GM04503 (cell line): ENCODE data around the gene SORT1.

Experiments used
- DNase-seq: peaks from one replicate; pipeline ENCODE4 v3.0.0-alpha.2; 2012; ENCODE audit warnings: low read depth

The SORT1 gene

DNA sequence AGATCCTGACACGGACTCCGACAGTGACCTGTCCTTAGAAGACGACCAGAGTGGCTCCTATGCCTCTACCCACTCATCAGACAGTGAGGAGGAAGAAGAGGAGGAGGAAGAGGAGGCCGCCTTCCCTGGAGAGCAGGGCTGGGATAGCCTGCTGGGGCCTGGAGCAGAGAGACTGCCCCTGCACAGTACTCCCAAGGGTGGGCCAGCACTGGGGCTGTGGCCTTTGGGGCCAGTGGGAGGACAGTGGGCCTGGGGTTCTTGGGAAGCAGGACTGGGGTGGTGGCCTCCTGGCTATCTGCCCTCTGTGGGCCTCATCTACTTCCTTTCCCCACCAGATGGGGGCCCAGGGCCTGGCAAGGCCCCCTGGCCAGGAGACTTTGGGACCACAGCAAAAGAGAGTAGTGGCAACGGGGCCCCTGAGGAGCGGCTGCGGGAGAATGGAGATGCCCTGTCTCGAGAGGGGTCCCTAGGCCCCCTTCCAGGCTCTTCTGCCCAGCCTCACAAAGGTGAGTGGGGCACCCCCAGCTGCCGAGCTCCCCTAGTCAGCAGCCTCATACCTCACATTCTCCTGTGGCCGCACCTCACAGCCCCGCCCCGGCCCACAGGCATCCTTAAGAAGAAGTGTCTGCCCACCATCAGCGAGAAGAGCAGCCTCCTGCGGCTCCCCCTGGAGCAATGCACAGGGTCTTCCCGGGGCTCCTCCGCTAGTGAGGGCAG is 124.7 kb downstream of the SORT1 start:
- DNase-seq = no peak

DNA sequence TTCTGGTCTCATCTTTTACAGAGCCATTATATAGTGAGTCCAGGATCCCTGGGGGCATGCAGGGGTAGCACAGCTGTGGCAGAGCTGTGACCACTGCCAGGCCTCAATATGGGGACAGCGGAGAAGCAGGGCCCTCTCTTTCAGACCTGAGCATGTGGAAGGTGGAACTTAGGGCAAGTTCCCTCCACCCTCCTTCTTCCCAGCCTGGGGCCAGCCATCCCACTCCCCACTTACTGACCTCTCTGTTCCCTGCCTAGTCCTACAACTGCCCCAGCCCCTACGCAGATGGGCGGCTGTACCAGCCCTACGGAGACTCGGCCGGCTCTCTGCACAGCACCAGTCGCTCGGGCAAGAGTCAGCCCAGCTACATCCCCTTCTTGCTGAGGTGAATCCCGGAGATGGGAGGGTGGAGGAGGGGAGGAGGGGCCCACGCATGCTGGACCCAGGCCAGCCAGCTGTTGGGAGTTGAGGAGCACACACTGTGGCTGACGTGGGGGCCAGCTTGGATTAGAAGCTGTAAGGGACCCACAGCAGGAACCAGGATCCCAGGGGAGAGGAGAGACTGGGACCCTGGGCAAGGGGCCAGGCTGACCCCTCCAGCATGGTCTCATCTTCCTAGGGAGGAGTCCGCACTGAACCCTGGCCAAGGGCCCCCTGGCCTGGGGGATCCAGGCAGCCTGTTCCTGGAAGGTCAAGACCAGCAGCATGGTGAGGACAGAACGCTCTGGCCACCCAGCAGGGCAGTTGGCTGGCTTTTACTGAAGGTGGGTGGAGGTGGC is 125.5 kb downstream of the SORT1 start:
- no peak for DNase-seq

DNA sequence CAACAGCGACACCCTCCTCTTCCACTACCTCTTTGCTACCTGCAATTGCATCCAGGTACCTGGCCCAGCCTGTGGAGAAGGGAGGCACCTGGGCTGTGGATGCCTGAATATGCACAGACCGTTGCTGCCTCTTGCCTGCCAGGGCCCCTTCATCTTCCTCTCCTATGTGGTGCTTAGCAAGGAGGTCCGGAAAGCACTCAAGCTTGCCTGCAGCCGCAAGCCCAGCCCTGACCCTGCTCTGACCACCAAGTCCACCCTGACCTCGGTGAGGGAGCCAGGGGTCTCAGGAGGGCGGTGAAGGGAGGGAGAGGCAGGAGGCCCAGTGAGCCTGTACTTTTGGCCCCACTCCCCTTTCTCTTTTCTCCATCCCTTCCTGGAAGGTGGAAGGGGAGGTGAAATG is 126.3 kb downstream of the SORT1 start:
- DNase-seq = no peak

DNA sequence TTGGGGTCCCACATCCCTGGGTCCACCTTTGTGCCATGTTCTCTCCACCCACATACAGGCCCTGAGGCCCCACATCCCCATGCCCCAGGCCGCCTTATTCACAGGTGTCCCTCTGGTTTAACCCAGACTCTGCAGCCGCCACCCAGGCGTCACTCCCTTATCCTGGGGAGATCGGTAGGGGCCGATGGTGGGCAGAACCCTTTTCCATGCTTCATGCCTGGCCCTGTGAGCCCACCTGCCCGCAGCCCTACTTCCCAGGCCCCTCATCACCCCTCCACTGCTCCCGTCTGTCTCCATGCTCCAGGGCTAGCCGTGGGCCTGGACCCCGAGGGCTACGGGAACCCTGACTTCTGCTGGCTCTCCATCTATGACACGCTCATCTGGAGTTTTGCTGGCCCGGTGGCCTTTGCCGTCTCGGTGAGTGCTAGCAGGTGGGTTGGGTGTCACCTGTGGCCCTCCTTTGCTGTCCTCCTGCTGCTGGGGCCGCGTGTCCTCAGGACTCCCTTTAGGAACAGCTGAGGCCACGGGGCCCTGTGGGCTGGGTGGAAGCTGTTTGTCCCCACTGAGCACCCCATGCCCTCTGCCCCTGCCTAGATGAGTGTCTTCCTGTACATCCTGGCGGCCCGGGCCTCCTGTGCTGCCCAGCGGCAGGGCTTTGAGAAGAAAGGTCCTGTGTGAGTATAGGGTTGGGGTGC is 126.9 kb downstream of the SORT1 start:
- DNase-seq = no peak

DNA sequence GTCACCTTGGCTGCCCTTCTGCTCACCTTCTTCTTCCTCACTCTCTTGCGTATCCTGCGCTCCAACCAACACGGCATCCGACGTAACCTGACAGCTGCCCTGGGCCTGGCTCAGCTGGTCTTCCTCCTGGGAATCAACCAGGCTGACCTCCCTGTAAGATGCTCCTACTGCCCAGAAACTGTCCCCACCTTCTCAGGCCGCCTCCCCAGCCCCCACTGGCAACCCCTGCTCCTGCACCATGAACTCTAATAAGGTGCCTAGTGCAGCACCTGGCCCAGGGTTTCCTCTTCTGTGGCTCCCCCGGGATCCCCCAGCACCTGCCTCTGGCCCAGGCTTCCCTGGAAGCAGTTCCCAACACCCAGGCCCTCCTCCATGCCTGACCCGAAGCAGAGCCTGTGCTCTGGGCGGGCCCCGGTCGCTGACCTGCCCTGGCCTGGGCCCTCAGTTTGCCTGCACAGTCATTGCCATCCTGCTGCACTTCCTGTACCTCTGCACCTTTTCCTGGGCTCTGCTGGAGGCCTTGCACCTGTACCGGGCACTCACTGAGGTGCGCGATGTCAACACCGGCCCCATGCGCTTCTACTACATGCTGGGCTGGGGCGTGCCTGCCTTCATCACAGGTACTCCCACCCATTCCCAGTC is 127.6 kb downstream of the SORT1 start:
- no peak for DNase-seq

DNA sequence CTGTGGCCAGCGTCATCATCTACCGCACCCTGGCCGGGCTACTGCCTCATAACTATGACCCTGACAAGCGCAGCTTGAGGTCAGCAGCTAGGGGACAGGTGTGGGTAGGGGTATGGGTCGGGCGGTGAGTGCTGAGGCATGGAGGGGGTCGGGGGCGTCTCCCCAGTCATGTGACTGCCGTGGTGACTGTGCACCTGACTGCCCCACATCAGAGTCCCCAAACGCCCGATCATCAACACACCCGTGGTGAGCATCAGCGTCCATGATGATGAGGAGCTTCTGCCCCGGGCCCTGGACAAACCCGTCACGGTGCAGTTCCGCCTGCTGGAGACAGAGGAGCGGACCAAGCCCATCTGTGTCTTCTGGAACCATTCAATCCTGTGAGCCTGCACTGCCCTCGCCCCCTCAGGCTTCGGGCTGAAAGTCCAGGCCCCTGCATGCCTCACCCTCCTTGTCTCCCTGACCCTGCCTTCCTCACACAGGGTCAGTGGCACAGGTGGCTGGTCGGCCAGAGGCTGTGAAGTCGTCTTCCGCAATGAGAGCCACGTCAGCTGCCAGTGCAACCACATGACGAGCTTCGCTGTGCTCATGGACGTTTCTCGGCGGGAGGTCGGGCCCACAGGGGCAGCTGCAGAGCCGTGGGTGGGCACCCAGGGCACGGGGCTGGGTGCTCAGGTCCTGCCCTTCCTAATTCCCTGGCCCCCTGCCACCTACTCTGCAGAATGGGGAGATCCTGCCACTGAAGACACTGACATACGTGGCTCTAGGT is 128.3 kb downstream of the SORT1 start:
- no peak for DNase-seq

DNA sequence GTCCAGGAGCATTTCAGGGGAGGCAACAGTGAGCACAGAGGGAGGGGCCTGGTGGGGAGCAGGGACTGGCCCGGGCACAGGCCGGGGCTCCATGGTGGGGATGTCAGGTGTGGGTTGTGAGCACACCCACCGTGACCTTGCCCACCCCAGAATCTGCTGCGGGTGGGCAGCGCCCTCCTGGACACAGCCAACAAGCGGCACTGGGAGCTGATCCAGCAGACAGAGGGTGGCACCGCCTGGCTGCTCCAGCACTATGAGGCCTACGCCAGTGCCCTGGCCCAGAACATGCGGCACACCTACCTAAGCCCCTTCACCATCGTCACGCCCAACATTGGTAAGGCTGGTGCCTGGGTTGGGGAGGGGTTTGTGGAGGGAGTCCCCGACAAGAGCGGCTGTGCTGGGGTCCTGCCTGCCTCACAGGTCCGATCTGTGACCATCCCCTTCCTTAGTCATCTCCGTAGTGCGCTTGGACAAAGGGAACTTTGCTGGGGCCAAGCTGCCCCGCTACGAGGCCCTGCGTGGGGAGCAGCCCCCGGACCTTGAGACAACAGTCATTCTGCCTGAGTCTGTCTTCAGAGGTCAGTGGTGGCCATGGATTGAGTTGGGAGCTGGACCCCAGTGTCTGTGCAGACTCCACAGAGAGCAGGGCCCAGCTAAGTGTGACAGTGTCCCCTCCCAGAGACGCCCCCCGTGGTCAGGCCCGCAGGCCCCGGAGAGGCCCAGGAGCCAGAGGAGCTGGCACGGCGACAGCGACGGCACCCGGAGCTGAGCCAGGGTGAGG is 129.1 kb downstream of the SORT1 start:
- no peak for DNase-seq

DNA sequence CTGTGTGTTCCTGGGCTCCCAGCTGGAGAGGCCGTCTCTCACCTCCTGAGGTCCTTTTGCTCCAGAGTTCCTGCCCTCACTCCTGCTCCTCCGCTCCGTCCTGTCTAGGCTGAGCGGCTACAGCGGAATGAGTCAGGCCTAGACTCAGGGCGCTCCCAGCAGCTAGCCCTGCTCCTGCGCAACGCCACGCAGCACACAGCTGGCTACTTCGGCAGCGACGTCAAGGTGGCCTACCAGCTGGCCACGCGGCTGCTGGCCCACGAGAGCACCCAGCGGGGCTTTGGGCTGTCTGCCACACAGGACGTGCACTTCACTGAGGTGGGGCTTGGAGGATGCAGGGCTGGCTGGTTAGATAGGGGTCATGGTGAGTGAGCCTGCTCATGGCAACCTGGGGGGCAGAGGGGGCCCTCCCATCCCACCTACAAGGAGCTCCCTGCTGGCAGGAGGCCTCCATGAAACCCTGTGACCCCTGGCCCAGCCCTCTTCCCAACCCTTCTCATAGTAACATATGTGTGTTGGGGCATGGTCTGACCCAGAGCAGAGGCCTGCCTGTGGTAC is 129.9 kb downstream of the SORT1 start:
- no peak for DNase-seq

DNA sequence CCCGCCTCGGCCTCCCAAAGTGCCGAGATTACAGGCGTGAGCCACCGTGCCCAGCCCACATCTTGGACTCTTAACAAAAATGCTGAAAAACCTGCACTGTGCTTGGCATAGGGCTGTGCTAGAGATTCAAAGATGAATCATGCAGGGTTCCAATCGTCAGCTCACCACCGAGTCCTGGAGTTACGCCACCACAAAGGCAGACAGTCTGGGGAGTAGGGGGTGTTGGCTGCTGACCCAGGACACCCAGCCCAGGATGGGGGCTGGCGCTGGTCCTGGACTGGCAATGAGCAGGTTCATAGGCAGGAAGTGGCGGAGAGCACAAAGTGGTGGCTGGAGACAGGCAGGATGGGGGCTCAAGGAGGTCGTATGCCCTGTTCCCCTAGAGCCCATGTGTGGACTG is 130.8 kb downstream of the SORT1 start:
- DNase-seq = no peak

DNA sequence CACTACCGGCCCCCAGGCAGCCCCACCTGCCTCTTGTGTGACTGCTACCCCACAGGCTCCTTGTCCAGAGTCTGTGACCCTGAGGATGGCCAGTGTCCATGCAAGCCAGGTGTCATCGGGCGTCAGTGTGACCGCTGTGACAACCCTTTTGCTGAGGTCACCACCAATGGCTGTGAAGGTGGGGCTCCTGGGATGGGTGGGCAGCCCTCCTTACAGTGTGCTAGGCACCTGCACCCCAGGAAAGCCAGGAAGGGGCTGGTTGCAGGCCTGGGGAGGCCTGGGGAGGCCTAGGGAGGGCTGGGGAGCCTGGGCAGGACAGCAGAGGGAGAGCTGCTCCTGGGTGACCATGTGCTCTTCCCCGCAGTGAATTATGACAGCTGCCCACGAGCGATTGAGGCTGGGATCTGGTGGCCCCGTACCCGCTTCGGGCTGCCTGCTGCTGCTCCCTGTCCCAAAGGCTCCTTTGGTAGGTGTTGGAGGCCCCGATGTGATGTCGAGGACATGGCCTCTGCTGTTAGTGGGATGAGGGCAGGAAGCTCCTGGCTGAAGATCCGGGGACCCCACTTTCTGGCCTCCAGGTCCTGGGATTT is 131.9 kb downstream of the SORT1 start:
- no peak for DNase-seq

DNA sequence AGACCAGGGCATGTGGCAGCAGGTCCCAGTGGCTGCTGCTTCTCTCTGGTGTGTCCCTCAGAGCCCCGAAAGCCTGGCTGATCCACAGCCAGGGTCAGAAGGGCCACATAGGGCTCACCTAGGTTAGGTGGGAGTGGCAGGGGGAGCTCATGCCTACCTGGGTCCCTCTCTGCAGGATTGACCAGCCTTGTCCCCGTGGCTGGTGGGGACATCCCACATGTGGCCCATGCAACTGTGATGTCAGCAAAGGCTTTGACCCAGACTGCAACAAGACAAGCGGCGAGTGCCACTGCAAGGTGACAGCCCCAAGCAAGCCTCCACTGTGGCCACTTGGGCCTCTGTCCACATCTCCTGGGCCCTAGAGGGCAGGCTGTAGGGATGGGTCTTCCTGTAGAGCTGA is 132.7 kb downstream of the SORT1 start:
- DNase-seq = no peak

DNA sequence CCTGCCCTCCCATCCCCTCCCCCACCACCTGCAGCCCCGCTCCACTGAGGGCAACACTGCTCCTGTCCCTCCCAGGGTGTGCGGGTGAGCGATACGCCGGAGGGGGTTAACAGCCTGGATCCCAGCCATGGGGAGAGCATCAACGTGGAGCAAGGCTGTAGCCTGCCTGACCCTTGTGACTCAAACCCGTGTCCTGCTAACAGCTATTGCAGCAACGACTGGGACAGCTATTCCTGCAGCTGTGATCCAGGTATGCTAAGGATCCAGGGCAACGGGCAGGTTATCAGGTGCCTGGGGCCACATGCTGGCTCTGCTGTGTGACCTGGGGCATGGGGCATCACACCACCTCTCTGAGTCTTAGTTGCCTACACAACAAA is 133.4 kb downstream of the SORT1 start:
- no peak for DNase-seq

DNA sequence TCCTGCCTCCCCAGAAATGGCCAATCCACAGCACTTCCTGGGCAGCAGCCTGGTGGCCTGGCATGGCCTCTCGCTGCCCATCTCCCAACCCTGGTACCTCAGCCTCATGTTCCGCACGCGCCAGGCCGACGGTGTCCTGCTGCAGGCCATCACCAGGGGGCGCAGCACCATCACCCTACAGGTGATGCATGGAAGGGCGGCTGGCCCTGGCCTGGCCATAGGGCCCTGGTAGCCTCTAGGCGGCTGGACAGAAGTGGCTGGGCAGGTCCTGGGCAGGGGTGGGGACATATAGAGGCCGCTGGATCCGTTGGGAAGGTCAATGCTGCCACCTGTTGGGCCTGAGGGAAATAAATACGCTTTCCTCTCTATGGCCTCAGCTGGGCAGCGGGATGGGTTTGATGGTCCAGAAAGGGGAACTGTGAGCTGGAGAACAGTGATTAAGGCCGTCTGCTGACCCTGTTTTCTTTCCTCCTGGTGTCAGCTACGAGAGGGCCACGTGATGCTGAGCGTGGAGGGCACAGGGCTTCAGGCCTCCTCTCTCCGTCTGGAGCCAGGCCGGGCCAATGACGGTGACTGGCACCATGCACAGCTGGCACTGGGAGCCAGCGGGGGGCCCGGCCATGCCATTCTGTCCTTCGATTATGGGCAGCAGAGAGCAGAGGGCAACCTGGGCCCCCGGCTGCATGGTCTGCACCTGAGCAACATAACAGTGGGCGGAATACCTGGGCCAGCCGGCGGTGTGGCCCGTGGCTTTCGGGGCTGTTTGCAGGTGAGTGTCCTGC is 133.9 kb downstream of the SORT1 start:
- no peak for DNase-seq

DNA sequence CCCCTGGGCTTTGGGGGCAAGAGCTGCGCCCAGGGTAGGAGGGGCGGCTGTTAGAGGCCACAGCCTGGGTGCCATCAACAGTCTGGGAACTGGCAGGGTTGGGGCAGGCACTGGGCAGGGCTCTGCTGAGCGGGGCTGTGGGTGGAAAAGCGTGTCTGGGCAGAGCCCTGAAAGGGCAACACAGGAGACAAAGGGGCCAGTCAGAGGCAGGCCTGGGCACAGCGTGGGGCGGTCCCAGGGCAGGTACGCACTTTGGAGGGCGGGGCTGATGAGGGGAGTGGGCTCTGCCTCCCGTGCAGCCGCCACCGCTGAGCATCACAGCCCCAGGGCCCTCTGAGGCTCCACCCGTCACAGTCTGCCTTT is 134.5 kb downstream of the SORT1 start:
- DNase-seq = no peak

DNA sequence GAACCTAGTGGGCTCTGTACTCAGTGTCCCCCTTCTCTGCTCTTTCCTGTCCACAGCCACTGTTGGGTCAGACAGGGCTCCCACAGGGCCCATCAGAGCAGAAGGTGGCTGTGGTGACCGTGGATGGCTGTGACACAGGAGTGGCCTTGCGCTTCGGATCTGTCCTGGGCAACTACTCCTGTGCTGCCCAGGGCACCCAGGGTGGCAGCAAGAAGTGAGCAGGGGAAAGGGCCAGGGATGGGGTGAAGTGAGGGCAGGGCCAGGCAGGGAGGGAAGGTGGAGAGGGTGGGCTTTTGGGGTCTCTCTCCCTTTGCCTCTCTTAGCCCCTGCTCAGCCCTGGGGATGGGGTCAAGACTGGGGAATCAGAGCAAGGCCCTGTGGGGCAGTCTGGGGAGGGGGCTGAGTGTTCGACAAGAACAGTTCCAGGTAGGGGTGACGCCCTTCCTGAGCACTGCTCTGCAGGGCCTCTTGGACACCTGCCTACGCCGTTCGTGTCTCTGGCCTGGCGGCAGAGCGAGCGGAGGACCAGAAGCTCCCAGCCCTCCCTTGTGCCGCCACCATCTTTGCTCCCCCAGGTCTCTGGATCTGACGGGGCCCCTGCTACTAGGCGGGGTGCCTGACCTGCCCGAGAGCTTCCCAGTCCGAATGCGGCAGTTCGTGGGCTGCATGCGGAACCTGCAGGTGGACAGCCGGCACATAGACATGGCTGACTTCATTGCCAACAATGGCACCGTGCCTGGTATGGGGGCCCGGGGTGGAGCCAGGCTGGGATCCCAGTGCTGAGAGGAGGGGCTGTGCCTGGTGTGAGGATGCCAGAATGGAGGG is 135.3 kb downstream of the SORT1 start:
- no peak for DNase-seq

DNA sequence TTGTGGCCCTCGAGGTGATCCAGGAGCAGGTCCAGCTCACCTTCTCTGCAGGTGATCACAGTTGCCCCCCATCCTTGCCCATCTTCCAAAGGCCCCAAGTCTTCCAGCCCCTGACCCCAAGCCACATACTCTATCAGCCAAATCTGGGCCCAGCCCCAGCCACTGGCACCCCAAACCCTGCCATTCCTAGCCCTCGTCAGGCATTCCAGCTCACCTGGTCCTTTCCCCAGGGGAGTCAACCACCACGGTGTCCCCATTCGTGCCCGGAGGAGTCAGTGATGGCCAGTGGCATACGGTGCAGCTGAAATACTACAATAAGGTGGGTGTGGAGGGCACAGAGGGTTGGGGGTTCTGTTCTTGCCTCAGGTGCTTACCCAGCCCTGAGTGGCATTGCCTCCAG is 136.1 kb downstream of the SORT1 start:
- no peak for DNase-seq

DNA sequence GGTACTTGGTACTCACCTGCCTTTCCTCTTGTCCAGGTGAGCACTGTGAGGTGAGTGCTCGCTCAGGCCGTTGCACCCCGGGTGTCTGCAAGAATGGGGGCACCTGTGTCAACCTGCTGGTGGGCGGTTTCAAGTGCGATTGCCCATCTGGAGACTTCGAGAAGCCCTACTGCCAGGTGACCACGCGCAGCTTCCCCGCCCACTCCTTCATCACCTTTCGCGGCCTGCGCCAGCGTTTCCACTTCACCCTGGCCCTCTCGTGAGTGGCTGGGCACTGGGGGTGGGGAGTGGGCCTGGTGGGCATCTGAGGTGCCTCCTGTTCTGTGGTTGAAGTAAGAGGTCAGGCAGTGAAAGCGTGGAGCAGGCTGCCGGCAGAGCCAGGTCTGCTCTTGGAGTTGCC is 136.7 kb downstream of the SORT1 start:
- no peak for DNase-seq

DNA sequence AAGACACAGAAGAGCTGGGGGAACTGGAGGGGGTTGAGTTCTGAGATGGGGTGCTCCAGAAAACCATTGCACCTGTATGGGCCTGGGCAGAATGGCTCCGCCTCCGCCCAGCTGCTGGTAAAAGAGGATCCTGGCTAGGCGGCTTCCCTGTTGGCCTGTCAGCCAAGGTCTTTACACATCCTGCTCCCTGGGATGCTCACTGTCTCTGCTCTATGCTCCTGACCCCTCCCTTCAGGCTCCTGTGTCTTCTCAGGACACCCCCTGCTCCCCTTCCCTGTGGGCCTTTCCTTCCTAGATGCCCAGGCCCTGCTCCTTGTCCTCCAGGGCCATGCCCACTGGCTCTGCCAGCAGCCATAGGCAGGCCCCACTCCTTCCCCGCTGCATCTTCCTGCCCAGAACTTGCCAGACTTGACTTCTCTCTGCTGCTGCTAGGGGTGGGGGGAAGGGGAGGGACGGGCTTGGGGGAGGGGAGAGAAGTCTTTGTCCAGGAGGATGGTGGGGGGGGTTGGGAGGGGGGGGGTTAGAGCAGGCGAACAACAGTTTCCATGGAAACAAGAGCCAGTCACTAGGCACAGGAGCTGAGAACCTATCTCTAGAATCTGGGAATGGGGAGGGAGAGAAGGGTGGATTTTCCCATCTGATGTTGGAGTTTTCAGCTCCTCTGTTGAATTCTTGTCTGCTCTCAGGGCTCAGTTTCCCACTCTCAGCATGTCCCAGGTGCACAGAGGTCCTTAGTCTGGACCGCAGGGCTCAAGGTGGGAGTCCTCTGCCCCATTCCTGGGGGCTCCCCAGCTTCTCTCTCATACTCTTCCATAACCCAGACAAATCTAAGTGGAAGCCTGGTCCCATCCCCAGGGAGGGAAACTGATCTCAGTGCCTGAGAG is 137.8 kb downstream of the SORT1 start:
- no peak for DNase-seq
